GM12878 (cell line): ENCODE data around the gene DDR1. TPM values are rescaled to one million over a fixed set of nuclear protein-coding genes. Genes with fewer than 3 reads are reported as not detected.

Experiments used
- ATAC-seq: fragments of 200-7000 bp; cut with Tn5 transposase; 3 replicates; pipeline ENCODE4 v1.9.1; 2020; ENCODE audit warnings: mild to moderate bottlenecking, moderate library complexity
- BruUV-seq: library from RNA; stranded (reverse); fragments of 400-500 nt; replicated peaks from 2 replicates; lab custom pipeline; 2021; lab: Mats Ljungman, UMichigan
- CTCF ChIA-PET: fragments of 300-600 bp; sonication (Branson Sonifier 250); formaldehyde crosslinking; extraction: SDS; loops from one replicate; lab custom pipeline; 2021; ENCODE audit warnings: inconsistent platforms; lab: Yijun Ruan, JAX
- POLR2A ChIA-PET: fragments of 350-600 bp; formaldehyde crosslinking; extraction: SDS; loops from one replicate; lab custom pipeline; 2021; ENCODE audit warnings: inconsistent platforms; lab: Charles Lee
- RAD21 ChIA-PET: fragments of 300-600 bp; sonication (Branson Sonifier 250); formaldehyde crosslinking; loops from one replicate; lab custom pipeline; 2023; ENCODE audit warnings: antibody characterized with exemption; ENCODE audit not compliant: unreplicated experiment; lab: Charles Lee
- SMC1A ChIA-PET: fragments of 300-600 bp; sonication (Branson Sonifier 250); formaldehyde crosslinking; loops from one replicate; lab custom pipeline; 2023; ENCODE audit not compliant: unreplicated experiment, uncharacterized antibody; lab: Charles Lee
- DNase-seq: peaks from one replicate; pipeline ENCODE4 v3.0.0-alpha.2; 2011; ENCODE audit warnings: low read depth, low spot score
- FAIRE-seq: peaks from 3 replicates; lab custom pipeline; 2011; peaks lifted over from hg19 to GRCh38; lab: Jason Lieb, UNC
- H2AFZ ChIP-seq: 2 replicates; pipeline ENCODE4 v1.6.0; 2011; ENCODE audit warnings: low read depth, low read length, control low read depth; ENCODE audit not compliant: control insufficient read depth
- H3K27ac ChIP-seq: 2 replicates; pipeline ENCODE4 v1.5.1; 2011; ENCODE audit warnings: control low read depth; ENCODE audit not compliant: control insufficient read depth, insufficient read depth
- H3K27me3 ChIP-seq, 2 experiments: replicated peaks in 1 of 2; 2 replicates each; pipeline versions ENCODE4 v1.6.0 to v1.6.1; 2011; ENCODE audit warnings: low read length in 1 of 2; ENCODE audit not compliant: control insufficient read depth in 2 of 2, insufficient read depth in 2 of 2
- H3K36me3 ChIP-seq, 2 experiments: 2 replicates each; pipeline ENCODE4 v1.5.1; 2011; ENCODE audit warnings: low read length in 1 of 2; ENCODE audit not compliant: control insufficient read depth in 2 of 2, insufficient read depth in 2 of 2
- H3K4me1 ChIP-seq: 2 replicates; pipeline ENCODE4 v1.6.1; 2011; ENCODE audit warnings: mild to moderate bottlenecking, low read length, moderate library complexity, mixed read lengths; ENCODE audit not compliant: control insufficient read depth, insufficient read depth
- H3K4me2 ChIP-seq: 2 replicates; pipeline ENCODE4 v1.6.0; 2011; ENCODE audit warnings: control low read depth; ENCODE audit not compliant: control insufficient read depth, insufficient read depth
- H3K4me3 ChIP-seq: fragments of 200-600 bp; sonication (generic); 2 replicates; pipeline ENCODE4 v1.5.1; 2016
- H3K79me2 ChIP-seq: 2 replicates; pipeline ENCODE4 v1.6.0; 2011; ENCODE audit warnings: low read length; ENCODE audit not compliant: control insufficient read depth, insufficient read depth
- H3K9ac ChIP-seq: 2 replicates; pipeline ENCODE4 v1.8.0; 2011; ENCODE audit warnings: low read length, control low read depth, mixed read lengths; ENCODE audit not compliant: control insufficient read depth, insufficient read depth
- H3K9me3 ChIP-seq: replicated peaks from 3 replicates; pipeline ENCODE4 v1.5.1; 2011; ENCODE audit warnings: mild to moderate bottlenecking, low read length; ENCODE audit not compliant: control insufficient read depth, insufficient read depth
- H4K20me1 ChIP-seq: 2 replicates; pipeline ENCODE4 v1.6.0; 2011; ENCODE audit not compliant: control insufficient read depth, insufficient read depth
- BCL3 ChIP-seq: IDR thresholded peaks from 2 replicates; pipeline ENCODE4 v1.6.1; 2011; ENCODE audit warnings: borderline replicate concordance, low read depth, mild to moderate bottlenecking, moderate library complexity, low read length; ENCODE audit not compliant: insufficient read depth, poor library complexity, severe bottlenecking
- CREM ChIP-seq: IDR thresholded peaks from 2 replicates; pipeline ENCODE4 v1.6.1; 2014; ENCODE audit warnings: antibody characterized with exemption, low read depth
- ELK1 ChIP-seq: IDR thresholded peaks from 2 replicates; pipeline ENCODE4 v1.6.1; 2012; ENCODE audit warnings: low read depth, low read length, improper control_type of control experiment
- HDAC6 ChIP-seq: fragments of 200-600 bp; sonication (generic); IDR thresholded peaks from one replicate; pipeline ENCODE4 v1.8.0; 2017; ENCODE audit warnings: antibody characterized with exemption; ENCODE audit not compliant: unreplicated experiment
- IRF4 ChIP-seq: IDR thresholded peaks from 2 replicates; pipeline ENCODE4 v1.6.1; 2011; ENCODE audit warnings: low read depth, low read length
- KDM1A ChIP-seq: fragments of 200-600 bp; sonication (generic); IDR thresholded peaks from 2 replicates; pipeline ENCODE4 v1.6.1; 2016; ENCODE audit warnings: borderline replicate concordance
- MAX ChIP-seq: IDR thresholded peaks from 2 replicates; pipeline ENCODE4 v1.6.1; 2012; ENCODE audit warnings: low read depth, low read length, improper control_type of control experiment
- NFIC ChIP-seq: IDR thresholded peaks from 2 replicates; pipeline ENCODE4 v1.6.1; 2012; ENCODE audit warnings: low read depth, mild to moderate bottlenecking, inconsistent platforms, low read length, moderate library complexity
- NFYB ChIP-seq: IDR thresholded peaks from 2 replicates; pipeline ENCODE4 v1.6.1; 2011; ENCODE audit warnings: low read depth, mild to moderate bottlenecking, low read length, improper control_type of control experiment, moderate library complexity; ENCODE audit not compliant: insufficient read depth
- NR2C2 ChIP-seq: IDR thresholded peaks from 2 replicates; pipeline ENCODE4 v1.6.1; 2011; ENCODE audit warnings: borderline replicate concordance, low read depth; ENCODE audit not compliant: control insufficient read depth, insufficient read length
- RUNX3 ChIP-seq: IDR thresholded peaks from 2 replicates; pipeline ENCODE4 v1.6.1; 2012; ENCODE audit warnings: low read length, inconsistent platforms
- SMARCA5 ChIP-seq: fragments of 450-650 bp; IDR thresholded peaks from 2 replicates; pipeline ENCODE4 v1.6.1; 2017; ENCODE audit warnings: mild to moderate bottlenecking
- SRF ChIP-seq, 2 experiments: IDR thresholded peaks; 2 replicates each; pipeline ENCODE4 v1.6.1; 2011; ENCODE audit warnings: low read depth in 2 of 2, low read length in 2 of 2, mild to moderate bottlenecking in 1 of 2, moderate library complexity in 1 of 2
- WGBS: methylation state at CpG from one replicate; pipeline ENCODE4 v1.1.6; 2016; ENCODE audit warnings: low lambda C conversion rate; ENCODE audit not compliant: insufficient replicate concordance, insufficient coverage; ENCODE audit errors: missing lambda C conversion rate; 5-methylcytosine and 5-hydroxymethylcytosine counted together
- in situ Hi-C: fragments of 300-500 bp; cut with MboI; formaldehyde crosslinking; loops from 9 replicates; pipeline ENCODE4 v1.14.3; 2018; ENCODE audit warnings: mixed read lengths
- intact Hi-C: fragments of 100-400 bp; cut with micrococcal nuclease; formaldehyde crosslinking; loops from one replicate; pipeline ENCODE4 v1.14.2; 2022; ENCODE audit not compliant: unreplicated experiment
- polyA plus RNA-seq, 11 experiments: library from polyadenylated mRNA; depleted of rRNA in 4 of 11; unstranded in 6 of 11; stranded (reverse) in 5 of 11; fragments of >200 nt; fragmentation: Nextera tagmentation in 4 of 11; fragmentation: Illumina TruSeq in 1 of 11; extraction: Ambion mirVana in 4 of 11; extraction: Trizol in 1 of 11; gene quantifications; 1 replicate in 1 of 11; 2 replicates in 10 of 11; pipeline versions ENCODE4 v1.2.1 to v1.2.3, GENCODE V29; 2011 to 2016; ENCODE audit warnings: inconsistent platforms in 2 of 11, missing spikeins in 2 of 11, low read depth in 1 of 11
- total RNA-seq, 4 experiments: library from RNA; depleted of rRNA in 3 of 4; stranded (reverse); fragments of >200 nt in 3 of 4; fragmentation: Illumina TruSeq in 1 of 4; extraction: Trizol in 1 of 4; gene quantifications; 2 replicates each; pipeline versions ENCODE4 v1.2.1 to v1.2.3, GENCODE V29; 2013 to 2021

The DDR1 gene
- total and polyA plus RNA-seq, 10 of the 15 experiments (the other 5 are each of a cell fraction or from before 2014, with no cell fraction given): 1.1 to 39.0 (median 11.9) TPM

- TF ChIP-seq MAX (no peak), IRF4 (no peak), RUNX3 (no peak)
Measured at GRCh38 chr6:30891816-30892538, 7.7 kb downstream of the DDR1 start (continued).

GRCh38 chr6:30893001-30893591 lies 8.8 kb downstream of the DDR1 start:
- no peaks in the 10 kb centered on the region for H3K4me1 ChIP-seq
- RAD21 ChIA-PET: no interaction called here
- H2AFZ ChIP-seq: no peak overlapping the region
- WGBS: 67% methylated on average over 16 of the region's 16 CpGs
- TF ChIP-seq NFYB: no peak
- no peak for TF ChIP-seq NR2C2
- TF ChIP-seq CREM: no peak
- no peak for TF ChIP-seq KDM1A
- TF ChIP-seq ELK1: no peak
- no peak for TF ChIP-seq SMARCA5
- no peak for TF ChIP-seq BCL3
- no peak for TF ChIP-seq NFIC
- no peak for TF ChIP-seq HDAC6
- TF ChIP-seq SRF (IDR thresholded peaks at IDR 0.05; ENCODE audit: low read depth in 2 of 2, low read length in 2 of 2): no peak
- H3K9me3 ChIP-seq: no peaks in the 10 kb centered on the region
- H3K27me3 ChIP-seq: no peaks in the 10 kb centered on the region
- H3K36me3 ChIP-seq: peaks cover 4 to 7% of the 10 kb centered on the region in 2 experiments; a peak in 3 of 4 replicates
- ATAC-seq (no peak), DNase-seq (no peak), FAIRE-seq (no peak)
- no peaks in the 10 kb centered on the region for H4K20me1 ChIP-seq
- POLR2A ChIA-PET: no interaction called here
- no peak overlapping the region for H3K4me2 ChIP-seq
- BruUV-seq: no TSS peak
- in situ Hi-C loops (no loop called here), intact Hi-C loops (no loop called here)
- H3K9ac ChIP-seq: no peak overlapping the region
- no peak overlapping the region for H3K27ac ChIP-seq
- no peak overlapping the region for H3K4me3 ChIP-seq
- CTCF ChIA-PET: no interaction called here
- SMC1A ChIA-PET: no interaction called here
- H3K79me2 ChIP-seq: no peaks in the 10 kb centered on the region
